K562 (cell line): ENCODE measurements around the gene PLIN5. TPM values are rescaled to one million over a fixed set of nuclear protein-coding genes. Genes with fewer than 3 reads are reported as not detected.

ENCODE experiments used
- FOXJ3 ChIP-seq: sonication (generic); formaldehyde crosslinking; IDR thresholded peaks from 2 replicates; pipeline ENCODE4 v1.4.0; 2020; ENCODE audit warnings: mild to moderate bottlenecking, missing genetic modification reagents
- MYNN ChIP-seq, 2 experiments: sonication (generic); formaldehyde crosslinking in 1 of 2; IDR thresholded peaks; 2 replicates each; pipeline versions ENCODE4 v1.5.0 to v1.6.1; 2016 to 2020; ENCODE audit warnings: antibody characterized with exemption in 1 of 2, missing genetic modification reagents in 1 of 2
- ZC3H8 ChIP-seq: fragments of 450-650 bp; IDR thresholded peaks from 2 replicates; pipeline ENCODE4 v1.6.1; 2017
- ZNF197 ChIP-seq: fragments of 200-800 bp; sonication (Bioruptor generic); IDR thresholded peaks from 2 replicates; pipeline ENCODE4 v1.6.1; 2016; ENCODE audit warnings: low read depth, missing genetic modification characterization, missing compliant biosample characterization
- polyA plus RNA-seq, 8 experiments: library from polyadenylated mRNA; depleted of rRNA in 4 of 8; stranded (reverse) in 5 of 8; unstranded in 3 of 8; fragments of >200 nt; fragmentation: Nextera tagmentation in 2 of 8; fragmentation: Illumina TruSeq in 1 of 8; extraction: Ambion mirVana in 2 of 8; extraction: Trizol in 1 of 8; gene quantifications; 2 replicates each; pipeline versions ENCODE4 v1.2.1 to v1.2.3, GENCODE V29; 2011 to 2014; ENCODE audit warnings: inconsistent platforms in 1 of 8, missing spikeins in 1 of 8
- total RNA-seq, 7 experiments: library from RNA; depleted of rRNA in 6 of 7; stranded (reverse); fragments of >200 nt in 6 of 7; fragmentation: Illumina TruSeq in 2 of 7; extraction: Trizol in 2 of 7; gene quantifications; 2 replicates each; pipeline versions ENCODE4 v1.2.1 to v1.2.3, GENCODE V29; 2011 to 2021; ENCODE audit warnings: low replicate concordance in 1 of 7
- TF ChIP-seq, protein P1 (sequence below): fragments of 450-650 bp; IDR thresholded peaks from 2 replicates; pipeline ENCODE4 v1.6.1; 2016; ENCODE audit warnings: mild to moderate bottlenecking, moderate library complexity
- TF ChIP-seq, protein P2 (sequence below), 2 experiments: fragments of 450-650 bp; formaldehyde crosslinking in 1 of 2; IDR thresholded peaks; 2 replicates each; pipeline versions ENCODE4 v1.4.0 to v1.6.1; 2014 to 2020; ENCODE audit warnings: mild to moderate bottlenecking in 2 of 2, borderline replicate concordance in 1 of 2, low read depth in 1 of 2

PLIN5 gene
- total and polyA plus RNA-seq, 9 of the 15 experiments (the other 6 are each of a cell fraction or from before 2014, with no cell fraction given): 0.04 to 1.3 (median 0.50) TPM

DNA sequence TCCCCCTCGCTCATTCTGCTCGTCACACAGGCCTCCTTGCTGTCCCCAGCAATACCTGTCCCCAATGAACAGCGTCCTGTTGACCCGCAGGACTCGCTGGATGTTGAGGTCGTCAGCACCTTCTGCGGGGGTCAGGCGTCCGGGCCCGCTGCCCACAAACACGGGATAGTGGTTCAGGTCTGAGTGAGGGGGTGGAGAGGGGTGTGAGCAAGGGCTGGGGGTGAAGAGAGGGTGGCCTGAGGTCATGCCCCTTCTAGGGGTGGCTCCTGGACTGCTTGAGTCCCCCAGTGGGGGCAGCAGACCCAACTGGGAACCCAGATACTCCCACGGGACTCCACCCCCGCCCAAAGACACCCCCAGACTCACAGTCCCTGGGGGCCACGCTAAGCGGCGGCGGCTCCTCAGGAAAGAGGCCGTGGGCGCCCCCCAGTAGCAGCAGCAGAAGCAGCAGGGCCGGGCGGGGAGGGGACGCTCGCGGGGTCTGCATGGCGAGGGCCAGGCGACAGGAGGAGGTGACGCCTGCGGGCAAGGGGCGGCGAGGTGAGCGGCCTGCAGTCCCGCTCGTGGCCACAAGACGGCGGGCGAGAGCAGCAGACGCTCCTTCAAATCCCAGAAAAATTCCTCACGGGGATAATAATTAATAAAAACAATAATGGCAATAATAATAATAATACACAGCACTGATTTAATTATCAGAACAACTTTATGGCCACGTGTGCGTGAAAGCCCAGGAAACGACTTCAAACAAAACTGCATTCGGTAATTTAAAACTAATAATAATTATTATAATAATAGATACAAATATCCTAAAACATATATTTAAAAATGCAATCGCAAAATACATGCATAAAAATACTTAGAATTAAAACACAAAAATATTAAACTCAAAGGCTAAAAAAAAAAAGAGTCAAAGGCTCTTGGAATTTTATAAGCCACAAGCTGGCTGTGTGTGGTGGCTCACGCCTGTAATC lies 23.2 kb upstream of the PLIN5 start (continued):
- TF ChIP-seq, protein P1, sequence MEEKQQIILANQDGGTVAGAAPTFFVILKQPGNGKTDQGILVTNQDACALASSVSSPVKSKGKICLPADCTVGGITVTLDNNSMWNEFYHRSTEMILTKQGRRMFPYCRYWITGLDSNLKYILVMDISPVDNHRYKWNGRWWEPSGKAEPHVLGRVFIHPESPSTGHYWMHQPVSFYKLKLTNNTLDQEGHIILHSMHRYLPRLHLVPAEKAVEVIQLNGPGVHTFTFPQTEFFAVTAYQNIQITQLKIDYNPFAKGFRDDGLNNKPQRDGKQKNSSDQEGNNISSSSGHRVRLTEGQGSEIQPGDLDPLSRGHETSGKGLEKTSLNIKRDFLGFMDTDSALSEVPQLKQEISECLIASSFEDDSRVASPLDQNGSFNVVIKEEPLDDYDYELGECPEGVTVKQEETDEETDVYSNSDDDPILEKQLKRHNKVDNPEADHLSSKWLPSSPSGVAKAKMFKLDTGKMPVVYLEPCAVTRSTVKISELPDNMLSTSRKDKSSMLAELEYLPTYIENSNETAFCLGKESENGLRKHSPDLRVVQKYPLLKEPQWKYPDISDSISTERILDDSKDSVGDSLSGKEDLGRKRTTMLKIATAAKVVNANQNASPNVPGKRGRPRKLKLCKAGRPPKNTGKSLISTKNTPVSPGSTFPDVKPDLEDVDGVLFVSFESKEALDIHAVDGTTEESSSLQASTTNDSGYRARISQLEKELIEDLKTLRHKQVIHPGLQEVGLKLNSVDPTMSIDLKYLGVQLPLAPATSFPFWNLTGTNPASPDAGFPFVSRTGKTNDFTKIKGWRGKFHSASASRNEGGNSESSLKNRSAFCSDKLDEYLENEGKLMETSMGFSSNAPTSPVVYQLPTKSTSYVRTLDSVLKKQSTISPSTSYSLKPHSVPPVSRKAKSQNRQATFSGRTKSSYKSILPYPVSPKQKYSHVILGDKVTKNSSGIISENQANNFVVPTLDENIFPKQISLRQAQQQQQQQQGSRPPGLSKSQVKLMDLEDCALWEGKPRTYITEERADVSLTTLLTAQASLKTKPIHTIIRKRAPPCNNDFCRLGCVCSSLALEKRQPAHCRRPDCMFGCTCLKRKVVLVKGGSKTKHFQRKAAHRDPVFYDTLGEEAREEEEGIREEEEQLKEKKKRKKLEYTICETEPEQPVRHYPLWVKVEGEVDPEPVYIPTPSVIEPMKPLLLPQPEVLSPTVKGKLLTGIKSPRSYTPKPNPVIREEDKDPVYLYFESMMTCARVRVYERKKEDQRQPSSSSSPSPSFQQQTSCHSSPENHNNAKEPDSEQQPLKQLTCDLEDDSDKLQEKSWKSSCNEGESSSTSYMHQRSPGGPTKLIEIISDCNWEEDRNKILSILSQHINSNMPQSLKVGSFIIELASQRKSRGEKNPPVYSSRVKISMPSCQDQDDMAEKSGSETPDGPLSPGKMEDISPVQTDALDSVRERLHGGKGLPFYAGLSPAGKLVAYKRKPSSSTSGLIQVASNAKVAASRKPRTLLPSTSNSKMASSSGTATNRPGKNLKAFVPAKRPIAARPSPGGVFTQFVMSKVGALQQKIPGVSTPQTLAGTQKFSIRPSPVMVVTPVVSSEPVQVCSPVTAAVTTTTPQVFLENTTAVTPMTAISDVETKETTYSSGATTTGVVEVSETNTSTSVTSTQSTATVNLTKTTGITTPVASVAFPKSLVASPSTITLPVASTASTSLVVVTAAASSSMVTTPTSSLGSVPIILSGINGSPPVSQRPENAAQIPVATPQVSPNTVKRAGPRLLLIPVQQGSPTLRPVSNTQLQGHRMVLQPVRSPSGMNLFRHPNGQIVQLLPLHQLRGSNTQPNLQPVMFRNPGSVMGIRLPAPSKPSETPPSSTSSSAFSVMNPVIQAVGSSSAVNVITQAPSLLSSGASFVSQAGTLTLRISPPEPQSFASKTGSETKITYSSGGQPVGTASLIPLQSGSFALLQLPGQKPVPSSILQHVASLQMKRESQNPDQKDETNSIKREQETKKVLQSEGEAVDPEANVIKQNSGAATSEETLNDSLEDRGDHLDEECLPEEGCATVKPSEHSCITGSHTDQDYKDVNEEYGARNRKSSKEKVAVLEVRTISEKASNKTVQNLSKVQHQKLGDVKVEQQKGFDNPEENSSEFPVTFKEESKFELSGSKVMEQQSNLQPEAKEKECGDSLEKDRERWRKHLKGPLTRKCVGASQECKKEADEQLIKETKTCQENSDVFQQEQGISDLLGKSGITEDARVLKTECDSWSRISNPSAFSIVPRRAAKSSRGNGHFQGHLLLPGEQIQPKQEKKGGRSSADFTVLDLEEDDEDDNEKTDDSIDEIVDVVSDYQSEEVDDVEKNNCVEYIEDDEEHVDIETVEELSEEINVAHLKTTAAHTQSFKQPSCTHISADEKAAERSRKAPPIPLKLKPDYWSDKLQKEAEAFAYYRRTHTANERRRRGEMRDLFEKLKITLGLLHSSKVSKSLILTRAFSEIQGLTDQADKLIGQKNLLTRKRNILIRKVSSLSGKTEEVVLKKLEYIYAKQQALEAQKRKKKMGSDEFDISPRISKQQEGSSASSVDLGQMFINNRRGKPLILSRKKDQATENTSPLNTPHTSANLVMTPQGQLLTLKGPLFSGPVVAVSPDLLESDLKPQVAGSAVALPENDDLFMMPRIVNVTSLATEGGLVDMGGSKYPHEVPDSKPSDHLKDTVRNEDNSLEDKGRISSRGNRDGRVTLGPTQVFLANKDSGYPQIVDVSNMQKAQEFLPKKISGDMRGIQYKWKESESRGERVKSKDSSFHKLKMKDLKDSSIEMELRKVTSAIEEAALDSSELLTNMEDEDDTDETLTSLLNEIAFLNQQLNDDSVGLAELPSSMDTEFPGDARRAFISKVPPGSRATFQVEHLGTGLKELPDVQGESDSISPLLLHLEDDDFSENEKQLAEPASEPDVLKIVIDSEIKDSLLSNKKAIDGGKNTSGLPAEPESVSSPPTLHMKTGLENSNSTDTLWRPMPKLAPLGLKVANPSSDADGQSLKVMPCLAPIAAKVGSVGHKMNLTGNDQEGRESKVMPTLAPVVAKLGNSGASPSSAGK: no peak
- TF ChIP-seq ZNF197 (no peak), MYNN (IDR thresholded peaks at IDR 0.05) (no peak), MYNN (CRISPR knock-in tag; IDR thresholded peaks at IDR 0.05) (no peak), ZC3H8 (no peak), FOXJ3 (CRISPR knock-in tag) (no peak)
- TF ChIP-seq, protein P2, sequence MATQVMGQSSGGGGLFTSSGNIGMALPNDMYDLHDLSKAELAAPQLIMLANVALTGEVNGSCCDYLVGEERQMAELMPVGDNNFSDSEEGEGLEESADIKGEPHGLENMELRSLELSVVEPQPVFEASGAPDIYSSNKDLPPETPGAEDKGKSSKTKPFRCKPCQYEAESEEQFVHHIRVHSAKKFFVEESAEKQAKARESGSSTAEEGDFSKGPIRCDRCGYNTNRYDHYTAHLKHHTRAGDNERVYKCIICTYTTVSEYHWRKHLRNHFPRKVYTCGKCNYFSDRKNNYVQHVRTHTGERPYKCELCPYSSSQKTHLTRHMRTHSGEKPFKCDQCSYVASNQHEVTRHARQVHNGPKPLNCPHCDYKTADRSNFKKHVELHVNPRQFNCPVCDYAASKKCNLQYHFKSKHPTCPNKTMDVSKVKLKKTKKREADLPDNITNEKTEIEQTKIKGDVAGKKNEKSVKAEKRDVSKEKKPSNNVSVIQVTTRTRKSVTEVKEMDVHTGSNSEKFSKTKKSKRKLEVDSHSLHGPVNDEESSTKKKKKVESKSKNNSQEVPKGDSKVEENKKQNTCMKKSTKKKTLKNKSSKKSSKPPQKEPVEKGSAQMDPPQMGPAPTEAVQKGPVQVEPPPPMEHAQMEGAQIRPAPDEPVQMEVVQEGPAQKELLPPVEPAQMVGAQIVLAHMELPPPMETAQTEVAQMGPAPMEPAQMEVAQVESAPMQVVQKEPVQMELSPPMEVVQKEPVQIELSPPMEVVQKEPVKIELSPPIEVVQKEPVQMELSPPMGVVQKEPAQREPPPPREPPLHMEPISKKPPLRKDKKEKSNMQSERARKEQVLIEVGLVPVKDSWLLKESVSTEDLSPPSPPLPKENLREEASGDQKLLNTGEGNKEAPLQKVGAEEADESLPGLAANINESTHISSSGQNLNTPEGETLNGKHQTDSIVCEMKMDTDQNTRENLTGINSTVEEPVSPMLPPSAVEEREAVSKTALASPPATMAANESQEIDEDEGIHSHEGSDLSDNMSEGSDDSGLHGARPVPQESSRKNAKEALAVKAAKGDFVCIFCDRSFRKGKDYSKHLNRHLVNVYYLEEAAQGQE (IDR thresholded peaks at IDR 0.05; ENCODE audit: borderline replicate concordance): peak; percentile 25; the same call in 1 of the 2 replicates
- TF ChIP-seq, protein P2 (CRISPR knock-in tag; IDR thresholded peaks at IDR 0.05; ENCODE audit: low read depth): no peak
